Esophagus squamous epithelium (tissue), 5 donors: ENCODE data around the gene VAV2. TPM values are rescaled to one million over a fixed set of nuclear protein-coding genes. Genes with fewer than 3 reads are reported as not detected.

Experiments
- DNase-seq: peaks from one replicate; lab custom pipeline; 2025; lab: John Stamatoyannopoulos, UW
- H3K27ac ChIP-seq, 4 donors: fragments of 200-600 bp; sonication (generic); one replicate each; pipeline ENCODE4 v1.5.1; 2016 to 2019; ENCODE audit warnings: mild to moderate bottlenecking in 1 of 4
- H3K27me3 ChIP-seq, 4 donors: fragments of 200-600 bp; sonication (generic); 1 replicate in 3 of 4; 2 replicates in 1 of 4; pipeline versions ENCODE4 v1.5.1 to v1.6.0; 2017 to 2021; ENCODE audit warnings: antibody characterized with exemption in 1 of 4
- H3K36me3 ChIP-seq, 3 donors: fragments of 200-600 bp; sonication (generic); one replicate each; pipeline ENCODE4 v1.5.1; 2016 to 2019
- H3K4me1 ChIP-seq, 3 donors: fragments of 200-600 bp; sonication (generic); one replicate each; pipeline ENCODE4 v1.5.1; 2017 to 2019
- H3K4me3 ChIP-seq, 4 donors: fragments of 200-600 bp; sonication (generic); 1 replicate in 3 of 4; 2 replicates in 1 of 4; pipeline ENCODE4 v1.5.1; 2016 to 2019; ENCODE audit warnings: mild to moderate bottlenecking in 2 of 4, moderate library complexity in 1 of 4
- H3K9me3 ChIP-seq, 3 donors: fragments of 200-600 bp; sonication (generic); one replicate each; pipeline ENCODE4 v1.5.1; 2016 to 2019
- CTCF ChIP-seq, 6 experiments: fragments of 450-650 bp in 4 of 6; fragments of 200-600 bp in 2 of 6; sonication (generic) in 2 of 6; IDR thresholded peaks; one replicate each; pipeline ENCODE4 v1.5.1; 2016 to 2019; ENCODE audit warnings: antibody characterized with exemption in 6 of 6, mild to moderate bottlenecking in 4 of 6, moderate library complexity in 4 of 6
- POLR2A ChIP-seq, 4 donors: fragments of 450-650 bp; IDR thresholded peaks; one replicate each; pipeline ENCODE4 v1.6.1; 2017; ENCODE audit warnings: antibody characterized with exemption in 4 of 4, mild to moderate bottlenecking in 4 of 4, moderate library complexity in 3 of 4
- WGBS, 2 donors: methylation state at CpG; one replicate each; pipeline ENCODE4 v1.1.5; 2018; 5-methylcytosine and 5-hydroxymethylcytosine counted together
- intact Hi-C: fragments of 100-400 bp; cut with DNase I; formaldehyde crosslinking; loops from one replicate; pipeline ENCODE4 v1.15.0; 2022
- total RNA-seq, 4 donors: library from RNA; depleted of rRNA; stranded (reverse); fragments of >200 nt; gene quantifications; one replicate each; pipeline ENCODE4 v1.1.0, GENCODE V29; 2016
- donor health status: DM: yes; HTN: yes; CAD: no.

Gene VAV2
- total RNA-seq, 4 donors from 2014 or later, result 3.8 to 7.6 (median 5.7) TPM

- intact Hi-C loops, result no loop called here
These were observed 165.6 kb downstream of the VAV2 start for GRCh38 chr9:133826289-133827085.

GRCh38 chr9:133825555-133826218, 166.4 kb downstream of the VAV2 start:
- WGBS, 2 donors, result 76 to 83% methylated on average over 12 to 13 of the region's 17 CpGs

More at GRCh38 chr9:133826289-133827085, 165.6 kb downstream of the VAV2 start:
- H3K27me3 ChIP-seq, result no peaks in the 10 kb centered on the region
- WGBS, 2 donors, result 51 to 59% methylated on average over 2 to 3 of the region's 22 CpGs
- no peaks in the 10 kb centered on the region for H3K9me3 ChIP-seq
- H3K4me1 ChIP-seq, result no peaks in the 10 kb centered on the region
- H3K4me3 ChIP-seq, result no peak overlapping the region
- no peak for DNase-seq
- peaks cover 0 to 7% (median 0%) of the 10 kb centered on the region in 3 donors for H3K36me3 ChIP-seq
- no peak for TF ChIP-seq POLR2A (IDR thresholded peaks at IDR 0.05)
- TF ChIP-seq CTCF (IDR thresholded peaks at IDR 0.05), result no peak
- H3K27ac ChIP-seq, result no peak overlapping the region

GRCh38 chr9:133824802-133825186, 167.3 kb downstream of the VAV2 start:
- no peak for DNase-seq
- H3K4me3 ChIP-seq, result no peak overlapping the region

More at GRCh38 chr9:133825555-133826218, 166.4 kb downstream of the VAV2 start:
- H3K36me3 ChIP-seq, result peaks cover 0 to 7% (median 0%) of the 10 kb centered on the region in 3 donors
- no peaks in the 10 kb centered on the region for H3K9me3 ChIP-seq
- TF ChIP-seq CTCF (IDR thresholded peaks at IDR 0.05) (no peak), POLR2A (IDR thresholded peaks at IDR 0.05) (no peak)
- intact Hi-C loops, result no loop called here
- DNase-seq, result no peak
- H3K4me3 ChIP-seq, result no peak overlapping the region
- H3K27me3 ChIP-seq, result no peaks in the 10 kb centered on the region
- no peaks in the 10 kb centered on the region for H3K4me1 ChIP-seq
- H3K27ac ChIP-seq, result no peak overlapping the region

GRCh38 chr9:133824106-133824801, 167.9 kb downstream of the VAV2 start:
- intact Hi-C loops, result no loop called here
- Histone ChIP-seq H3K36me3 (no peaks in the 10 kb centered on the region), H3K4me1 (no peaks in the 10 kb centered on the region), H3K4me3 (no peak overlapping the region), H3K27me3 (no peaks in the 10 kb centered on the region), H3K27ac (no peak overlapping the region), H3K9me3 (no peaks in the 10 kb centered on the region)
- no peak for TF ChIP-seq CTCF (IDR thresholded peaks at IDR 0.05)
- TF ChIP-seq POLR2A (IDR thresholded peaks at IDR 0.05), result no peak
- WGBS, 2 donors, result 87 to 100% methylated on average over 1 to 9 of the region's 14 CpGs
- no peak for DNase-seq

More at GRCh38 chr9:133824802-133825186, 167.3 kb downstream of the VAV2 start:
- H3K9me3 ChIP-seq, result no peaks in the 10 kb centered on the region
- H3K27ac ChIP-seq, result no peak overlapping the region
- H3K27me3 ChIP-seq, result no peaks in the 10 kb centered on the region
- intact Hi-C loops, result no loop called here
- H3K4me1 ChIP-seq, result no peaks in the 10 kb centered on the region
- WGBS, 2 donors, result 86 to 92% methylated on average over 2 to 5 of the region's 15 CpGs
- no peak for TF ChIP-seq POLR2A (IDR thresholded peaks at IDR 0.05)
- no peak for TF ChIP-seq CTCF (IDR thresholded peaks at IDR 0.05)
- peaks cover 0 to under 1% (median 0%) of the 10 kb centered on the region in 3 donors for H3K36me3 ChIP-seq
